NCI-H128 (cell line): ENCODE results near the gene CST9.
"Not testable (repeated sequence)": the region's sequence is repeated elsewhere in the genome, so short reads cannot be mapped to it uniquely, and the experiment has no call there.

ENCODE experiments used
- DNase-seq: peaks from one replicate; lab custom pipeline; 2025; ENCODE audit not compliant: unreplicated experiment; lab: John Stamatoyannopoulos, UW

The CST9 gene

GRCh38 chr20:23624324-23624691, 18.6 kb upstream of the CST9 start:
- DNase-seq = no peak

- DNase-seq = no peak
Observed at GRCh38 chr20:23623666-23624323, 18.1 kb upstream of the CST9 start.

GRCh38 chr20:23622839-23623343, 17.2 kb upstream of the CST9 start:
- DNase-seq = no peak

GRCh38 chr20:23622401-23622800, 16.7 kb upstream of the CST9 start:
- DNase-seq = not testable (repeated sequence)

- DNase-seq = not testable (repeated sequence)
Observed at GRCh38 chr20:23620670-23621386, 15.1 kb upstream of the CST9 start.

GRCh38 chr20:23614163-23614562, 8.4 kb upstream of the CST9 start:
- no peak for DNase-seq

GRCh38 chr20:23613676-23614075, 8.0 kb upstream of the CST9 start:
- DNase-seq = no peak

GRCh38 chr20:23612396-23612795, 6.7 kb upstream of the CST9 start:
- no peak for DNase-seq

- DNase-seq = no peak
Observed at GRCh38 chr20:23609486-23610109, 3.9 kb upstream of the CST9 start.

GRCh38 chr20:23608251-23608846, 2.6 kb upstream of the CST9 start:
- no peak for DNase-seq

GRCh38 chr20:23607497-23608245, 2.0 kb upstream of the CST9 start:
- DNase-seq = no peak

GRCh38 chr20:23606652-23607049, 934 bp upstream of the CST9 start:
- peak; percentile 45 for DNase-seq

GRCh38 chr20:23604306-23604705, 1.4 kb downstream of the CST9 start:
- no peak for DNase-seq

GRCh38 chr20:23603321-23603720, 2.4 kb downstream of the CST9 start:
- no peak for DNase-seq

GRCh38 chr20:23602699-23603098, 3.0 kb downstream of the CST9 start:
- DNase-seq = no peak

GRCh38 chr20:23602241-23602640, 3.5 kb downstream of the CST9 start:
- no peak for DNase-seq

- DNase-seq = no peak
Observed at GRCh38 chr20:23601715-23602114, 4.0 kb downstream of the CST9 start.

- DNase-seq = no peak
Observed at GRCh38 chr20:23598481-23598880, 7.2 kb downstream of the CST9 start.

GRCh38 chr20:23596579-23597250, 9.0 kb downstream of the CST9 start:
- DNase-seq = no peak

GRCh38 chr20:23595941-23596340, 9.8 kb downstream of the CST9 start:
- no peak for DNase-seq
